Stimulated activated CD8-positive, alpha-beta memory T cell treated with anti-CD3 and anti-CD28 coated beads, Interleukin-7, amount 100 ng/mL, for 1 hour (primary cell): ENCODE data around the gene FAM110C.
A peak's percentile ranks its signal among the peaks of the same experiment; 100 is the strongest.
"Not testable (repeated sequence)": the region's sequence is repeated elsewhere in the genome, so short reads cannot be mapped to it uniquely, and the experiment has no call there.

Experiments
- DNase-seq, 2 donors: peaks; one replicate each; pipeline ENCODE4 v3.0.0-alpha.2; 2020; ENCODE audit warnings: low read depth in 2 of 2

FAM110C gene, protein sequence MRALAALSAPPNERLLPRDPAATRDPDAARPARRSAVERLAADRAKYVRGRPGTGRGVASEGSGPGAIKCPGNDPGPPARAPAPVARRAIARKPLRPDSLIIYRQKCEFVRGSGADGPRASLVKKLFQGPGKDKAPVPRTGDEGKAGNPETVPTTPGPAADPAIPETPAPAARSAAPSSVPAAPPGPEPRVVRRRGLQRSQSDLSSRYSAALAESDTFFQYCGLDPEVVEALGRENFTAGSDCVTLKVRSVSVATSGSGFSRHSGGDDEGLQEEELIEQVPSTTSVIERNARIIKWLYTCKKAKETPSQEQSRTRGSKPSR

DNA sequence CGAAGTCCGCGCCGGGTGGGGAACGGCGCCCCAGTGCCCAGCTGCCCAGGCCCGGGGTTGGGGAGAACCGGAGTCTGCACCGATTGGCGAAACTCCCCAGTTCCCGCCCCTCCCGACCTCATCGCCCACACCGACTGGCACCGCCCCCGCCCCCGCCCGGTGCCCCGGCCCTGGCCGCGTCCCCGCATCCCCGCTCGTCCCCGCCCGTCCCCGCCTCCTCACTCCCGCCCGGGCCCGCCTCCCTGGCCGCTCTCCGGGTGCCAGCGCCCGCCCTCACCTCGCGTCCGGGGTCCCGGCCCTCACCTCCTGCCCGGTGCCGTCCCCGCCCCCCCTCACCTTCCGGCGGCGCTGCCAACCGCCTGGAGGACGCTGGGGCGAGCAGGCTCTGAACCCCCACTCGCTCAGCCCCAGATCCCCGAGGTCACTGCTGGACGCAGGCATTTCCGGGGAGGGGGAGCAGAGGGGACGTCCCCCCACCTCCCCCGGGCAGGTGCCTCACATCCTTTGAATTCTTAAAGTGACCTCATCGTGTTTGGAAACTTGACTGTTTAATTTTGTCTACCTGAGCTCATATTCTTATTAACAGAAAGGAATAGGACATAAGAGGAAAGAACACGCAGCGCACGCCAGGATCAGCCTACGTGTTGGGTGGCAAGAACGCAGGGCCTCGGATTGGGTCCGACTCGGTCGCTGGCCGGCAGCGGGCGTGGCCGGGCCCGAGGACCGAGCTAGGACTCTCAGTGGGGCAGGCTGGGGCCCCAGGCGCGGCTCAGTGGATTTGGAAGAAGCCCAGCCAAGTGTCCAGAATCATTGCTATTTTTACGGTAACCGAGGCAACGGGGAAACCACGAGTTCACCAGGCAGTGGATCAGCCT lies at the start of gene FAM110C:
TSS of gene FAM110C (minus strand) at position 35 of the 875 bp plus-strand sequence. CDS start 120 bp downstream, outside the sequence.
- peak; percentile 19 to 20 for DNase-seq

DNA sequence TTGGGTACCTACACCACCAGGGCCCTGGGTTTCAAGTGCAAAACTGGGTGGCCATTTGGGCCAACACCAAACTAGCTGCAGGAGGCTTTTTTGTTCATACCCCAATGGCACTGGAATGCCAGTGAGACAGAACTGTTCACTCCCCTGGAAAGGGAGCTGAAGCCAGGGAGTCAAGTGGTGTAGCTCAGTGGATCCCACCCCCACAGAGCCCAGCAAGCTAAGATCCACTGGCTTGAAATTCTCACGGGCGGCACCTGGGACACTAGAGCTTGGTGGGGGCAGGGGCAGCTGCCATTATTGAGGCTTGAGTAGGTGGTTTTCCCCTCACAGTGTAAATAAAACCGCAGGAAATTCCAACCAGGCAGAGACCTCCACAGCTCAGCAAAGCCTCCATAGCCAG lies 46.0 kb upstream of the FAM110C start:
- no peak for DNase-seq

DNA sequence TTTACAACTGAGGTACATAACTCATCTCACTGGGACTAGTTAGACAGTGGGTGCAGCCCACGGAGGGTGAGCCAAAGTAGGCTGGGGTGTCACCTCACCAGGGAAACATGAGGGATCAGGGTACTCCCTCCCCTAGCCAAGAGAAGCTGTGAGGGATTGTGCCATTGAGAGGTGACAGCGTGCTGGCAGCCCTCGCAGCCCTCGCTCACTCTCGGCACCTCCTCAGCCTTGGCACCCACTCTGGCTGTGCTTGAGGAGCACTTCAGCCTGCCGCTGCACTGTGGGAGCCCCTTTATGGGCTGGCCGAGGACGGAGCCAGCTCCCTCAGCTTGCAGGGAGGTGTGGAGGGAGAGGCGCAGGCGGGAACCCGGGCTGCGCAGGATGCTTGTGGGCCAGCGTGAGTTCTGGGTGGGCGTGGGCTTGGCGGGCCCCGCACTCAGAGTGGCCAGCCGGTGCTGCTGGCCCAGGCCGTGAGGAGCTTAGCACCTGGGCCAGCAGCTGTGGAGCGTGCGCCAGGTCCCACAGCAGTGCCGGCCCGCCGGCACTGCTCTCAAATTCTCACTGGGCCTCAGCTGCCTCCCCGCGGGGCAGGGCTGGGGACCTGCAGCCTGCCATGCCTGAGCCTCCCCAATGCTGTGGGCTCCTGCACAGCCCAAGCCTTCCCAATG lies 44.5 kb upstream of the FAM110C start:
- DNase-seq: no peak

DNA sequence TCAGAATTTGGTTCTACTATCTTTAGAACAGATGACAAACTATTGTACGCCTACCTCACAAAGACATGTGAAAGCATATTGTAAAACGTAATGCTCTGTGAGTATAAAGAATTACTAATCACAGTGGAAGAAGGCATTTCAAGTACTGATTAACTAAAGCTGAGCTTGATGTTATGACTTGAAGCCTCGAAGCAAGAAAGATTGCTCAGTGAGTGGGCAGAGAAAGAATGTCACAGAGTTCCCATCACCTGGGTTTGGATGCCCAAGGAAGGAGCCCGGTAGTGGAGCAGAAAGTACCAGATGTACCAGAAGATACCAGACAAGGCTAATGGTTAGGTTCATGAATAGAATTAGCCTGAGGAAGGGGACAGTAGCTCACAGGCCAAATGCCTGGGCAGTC lies 39.5 kb upstream of the FAM110C start:
- no peak for DNase-seq

DNA sequence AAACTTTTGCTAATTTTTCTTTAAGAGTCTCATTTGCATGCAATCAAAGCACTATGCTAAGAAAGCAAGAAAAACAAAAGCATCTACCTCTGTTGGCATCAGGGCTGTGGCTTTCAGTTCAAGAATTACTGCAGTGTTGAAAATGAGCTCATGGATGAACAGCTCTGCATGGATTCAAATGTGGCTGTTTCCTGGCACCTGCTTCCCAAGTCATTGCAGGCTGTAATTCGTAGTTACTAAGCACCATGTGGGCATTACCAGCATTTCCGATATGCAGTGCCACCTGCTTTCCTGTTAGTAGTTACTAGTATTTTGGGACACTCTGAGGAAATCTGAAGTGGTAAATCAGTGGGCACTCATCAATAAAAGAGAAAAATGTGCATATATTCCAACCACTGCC lies 37.8 kb upstream of the FAM110C start:
- DNase-seq: no peak

DNA sequence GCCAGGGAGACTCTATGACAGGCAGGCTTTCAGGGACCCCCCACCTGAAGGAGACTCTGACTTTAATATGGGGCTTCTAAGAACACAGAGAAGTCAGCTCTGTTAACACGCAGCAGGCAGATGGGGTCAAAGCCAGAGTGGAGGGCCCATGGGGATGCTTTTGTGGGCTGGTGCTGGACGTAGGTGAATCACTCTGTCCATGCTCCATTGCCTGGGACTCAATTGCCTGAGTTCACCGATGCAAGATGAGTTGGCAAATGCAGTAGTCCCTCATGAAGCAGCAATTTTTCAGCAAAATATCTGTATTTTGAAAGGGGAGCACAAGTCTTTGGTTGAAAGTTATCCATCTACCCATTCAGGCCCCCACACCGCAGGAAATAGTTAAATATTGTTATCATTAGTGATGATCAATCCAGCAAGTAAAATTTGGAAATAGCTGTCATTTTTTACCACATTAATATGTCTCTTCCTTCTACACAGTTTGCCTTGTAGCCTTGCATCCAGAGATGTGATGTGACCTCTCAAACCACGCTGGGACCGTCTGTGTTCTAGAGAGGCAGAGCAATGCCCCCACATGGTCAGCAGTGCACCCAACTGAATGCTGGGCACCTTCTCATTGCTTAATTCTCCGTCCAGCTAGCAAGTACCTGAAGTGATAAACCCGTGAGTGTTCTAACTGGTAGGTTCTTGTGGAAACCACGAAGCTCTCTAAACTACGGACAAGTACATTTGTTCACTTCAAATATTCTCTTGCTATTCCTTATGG lies 34.8 kb upstream of the FAM110C start:
- no peak for DNase-seq

DNA sequence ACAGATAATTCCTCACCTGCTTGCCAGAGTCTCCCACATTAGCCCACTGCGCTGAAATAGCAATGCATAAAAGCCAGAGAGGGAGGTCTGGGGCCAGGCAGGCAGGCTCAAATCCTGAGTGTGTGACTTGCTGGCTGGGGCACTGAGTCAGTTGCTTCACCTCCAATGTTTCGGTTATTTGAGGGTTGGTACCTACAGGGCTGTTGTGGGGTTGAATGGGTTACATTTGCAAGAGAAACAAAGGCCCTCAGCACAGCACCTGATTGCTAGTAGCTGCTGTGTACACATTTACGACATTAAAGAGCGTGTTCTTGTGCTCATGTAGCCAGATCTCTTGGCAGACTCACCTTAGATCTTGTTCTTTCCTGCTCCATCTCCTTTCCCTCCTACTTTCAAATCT lies 34.1 kb upstream of the FAM110C start:
- no peak for DNase-seq

DNA sequence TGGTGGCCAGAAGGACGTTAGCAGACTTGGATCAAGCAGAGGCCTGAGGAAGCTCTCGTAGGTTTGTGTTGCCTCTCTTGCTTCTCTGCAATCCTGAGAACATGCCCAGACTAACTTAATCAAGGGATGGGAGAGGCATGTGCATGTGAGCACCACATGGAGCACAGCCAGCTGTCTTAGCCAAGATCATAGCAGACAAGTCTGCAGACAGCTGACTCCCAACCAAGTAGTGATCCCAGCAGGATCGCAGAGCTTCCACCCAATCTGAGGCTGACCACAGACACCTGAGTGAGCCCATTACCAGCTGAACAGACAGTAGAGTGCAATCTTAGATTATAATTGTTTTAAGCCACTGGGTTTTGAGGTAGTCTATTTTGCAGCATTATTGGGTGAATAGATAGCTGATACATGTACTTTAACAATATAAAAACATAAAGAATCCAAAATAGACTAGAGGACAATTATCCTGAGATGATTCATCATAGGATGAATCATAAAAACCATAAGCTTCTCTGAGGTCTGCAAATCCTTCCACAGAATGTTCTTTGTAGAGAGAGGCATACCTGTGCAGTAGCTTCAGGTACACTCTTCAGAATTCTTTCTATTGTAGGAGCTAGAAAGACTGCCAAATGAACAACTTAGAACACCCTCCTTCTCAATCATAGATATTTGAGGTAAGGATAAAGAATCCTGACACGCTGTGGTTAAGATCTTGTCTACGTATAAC lies 25.2 kb upstream of the FAM110C start:
- DNase-seq: no peak

DNA sequence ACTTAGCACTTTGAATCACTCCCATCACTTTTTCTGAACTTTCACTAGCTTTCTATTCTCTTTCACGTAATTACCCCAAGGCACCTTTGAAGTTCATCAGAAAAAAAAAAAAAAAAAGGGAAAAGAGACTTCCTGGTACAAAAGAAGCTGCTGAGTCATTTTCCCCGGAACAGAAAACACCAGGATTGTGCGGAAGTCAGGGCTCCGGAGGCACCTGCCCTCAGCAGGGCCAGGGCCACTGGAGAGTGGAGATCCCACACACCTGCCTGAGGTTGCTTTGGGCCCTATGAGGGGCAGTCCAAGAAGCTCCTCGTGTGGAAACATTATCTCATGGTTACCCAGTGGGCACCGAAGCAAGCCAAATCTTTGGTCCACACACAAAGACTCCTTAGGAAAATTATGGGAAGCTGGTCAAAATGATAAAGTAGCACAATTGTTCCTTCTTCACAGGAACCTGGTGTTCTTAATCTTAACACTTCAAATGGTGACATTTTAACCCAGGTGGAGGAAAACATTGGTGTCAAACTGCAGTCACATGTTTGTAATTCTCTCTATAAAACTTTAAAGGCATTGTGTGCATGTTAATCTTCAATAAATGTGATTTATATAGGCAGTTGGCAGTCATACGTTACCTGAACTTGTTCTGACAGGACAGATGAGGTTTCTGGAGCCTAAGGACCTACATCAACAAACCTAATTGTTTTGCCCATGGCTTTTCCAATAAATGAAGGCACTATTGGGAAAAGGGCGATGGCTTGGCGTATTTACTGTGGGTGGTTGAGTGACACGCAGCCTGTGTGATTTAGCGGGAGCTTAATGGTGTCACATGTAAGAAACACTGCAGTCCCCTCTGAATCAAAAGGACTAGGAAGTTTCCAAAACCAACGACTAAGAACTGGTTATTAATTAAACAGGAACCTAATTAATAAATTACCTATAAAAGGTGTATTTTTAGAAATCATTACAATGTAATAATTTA lies 23.4 kb upstream of the FAM110C start:
- no peak for DNase-seq

DNA sequence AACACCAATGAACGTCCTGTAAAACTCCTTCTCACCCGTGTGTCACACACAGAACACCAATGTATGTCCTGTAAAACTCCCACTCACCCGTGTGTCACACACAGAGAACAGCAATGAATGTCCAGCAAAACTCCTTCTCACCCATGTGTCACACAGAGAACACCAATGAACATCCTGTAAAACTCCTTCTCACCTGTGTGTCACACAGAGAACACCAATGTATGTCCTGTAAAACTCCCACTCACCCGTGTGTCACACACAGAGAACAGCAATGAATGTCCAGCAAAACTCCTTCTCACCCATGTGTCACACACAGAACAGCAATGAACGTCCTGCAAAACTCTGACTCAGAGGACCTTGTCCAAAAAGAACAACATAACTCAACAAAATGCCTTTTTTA lies 22.3 kb upstream of the FAM110C start:
- DNase-seq: not testable (repeated sequence)

DNA sequence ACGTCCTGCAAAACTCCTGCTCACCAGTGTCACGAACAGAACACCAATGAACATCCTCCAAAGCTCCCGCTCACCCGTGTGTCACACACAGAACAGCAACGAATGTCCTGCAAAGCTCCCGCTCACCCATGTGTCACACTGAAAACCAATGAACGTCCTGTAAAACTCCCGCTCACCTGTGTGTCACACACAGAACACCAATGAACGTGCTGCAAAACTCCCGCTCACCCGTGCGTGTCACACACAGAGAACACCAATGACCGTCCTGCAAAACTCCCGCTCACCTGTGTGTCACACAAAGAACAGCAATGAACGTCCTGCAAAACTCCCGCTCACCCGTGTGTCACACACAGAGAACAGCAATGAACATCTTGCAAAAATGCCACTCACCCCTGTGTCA lies 20.5 kb upstream of the FAM110C start:
- DNase-seq: no peak

DNA sequence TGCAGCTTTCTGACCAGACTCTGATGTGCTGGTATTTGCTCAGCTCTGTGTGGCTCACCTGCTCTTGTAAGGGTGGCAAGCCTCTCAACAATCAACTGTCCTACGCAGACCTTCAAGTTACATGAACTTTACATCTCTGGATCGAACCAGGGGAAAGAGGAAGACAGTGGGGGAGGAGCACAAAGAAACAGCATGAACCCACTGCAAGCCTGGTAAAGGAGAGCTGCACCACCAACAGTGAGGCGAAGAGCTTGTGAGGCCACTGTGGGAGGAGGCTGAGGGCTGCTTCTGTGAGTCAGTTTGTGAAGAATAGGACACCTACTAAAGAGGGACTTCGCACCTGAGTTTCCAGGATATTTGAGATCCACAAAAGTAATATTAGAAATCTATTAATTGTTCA lies 18.8 kb upstream of the FAM110C start:
- no peak for DNase-seq

DNA sequence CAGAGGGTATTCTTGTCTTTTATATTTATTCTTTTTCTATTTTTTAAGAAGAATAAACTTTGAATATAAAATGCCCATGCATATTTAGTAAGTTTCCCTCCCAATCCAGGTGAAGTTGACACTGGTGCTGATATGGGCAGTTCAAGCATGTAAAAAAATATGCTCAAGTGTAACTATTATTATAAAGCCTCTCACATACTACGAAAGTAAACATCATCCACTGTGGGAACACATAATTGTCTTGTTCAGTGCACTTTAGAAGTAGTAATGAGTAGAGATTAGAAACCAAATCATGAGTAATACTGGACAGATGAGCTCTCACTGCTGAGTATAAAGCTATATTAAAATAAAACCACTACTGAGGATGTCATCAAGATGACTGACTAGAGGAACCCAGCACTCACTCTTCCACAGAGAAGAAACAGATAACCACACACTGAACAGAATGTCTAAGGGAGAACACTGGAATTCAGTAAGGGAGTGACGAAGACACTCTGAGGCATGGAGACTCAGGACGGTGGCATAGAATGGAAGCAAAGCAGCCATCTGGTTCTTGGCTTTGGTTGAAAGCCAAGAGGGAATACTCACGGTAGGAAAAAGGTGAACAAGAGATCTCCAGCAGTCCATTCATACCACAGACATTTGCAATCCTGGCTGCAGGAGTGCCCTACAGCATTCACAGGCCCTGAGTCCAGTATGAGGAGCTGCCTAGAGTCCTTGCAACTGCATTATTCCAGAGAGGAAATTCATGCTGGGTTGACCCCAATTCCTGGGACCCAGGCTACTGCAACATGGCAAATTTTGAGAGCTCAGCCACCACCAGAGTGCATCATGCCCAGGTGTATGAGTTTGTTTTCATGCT lies 9.5 kb upstream of the FAM110C start:
- DNase-seq: no peak

DNA sequence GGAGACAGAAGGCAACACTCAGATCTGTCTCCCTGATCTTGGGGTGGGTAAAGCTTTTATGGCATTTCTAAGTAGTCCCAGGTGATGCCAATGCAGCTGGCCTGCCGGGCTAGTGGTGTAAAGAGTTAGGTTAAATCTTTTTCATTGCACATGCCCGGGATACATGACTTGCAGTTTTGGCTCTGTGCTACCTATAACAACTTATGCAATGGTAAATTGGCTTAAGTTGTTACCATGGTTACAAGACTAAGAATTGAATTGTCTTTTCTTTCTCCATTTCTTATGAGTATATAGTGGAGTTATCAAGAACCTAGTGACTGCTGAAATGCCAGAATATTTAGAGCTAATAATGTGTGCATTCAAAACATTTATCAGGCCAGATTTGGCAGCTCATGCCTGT lies 5.3 kb upstream of the FAM110C start:
- no peak for DNase-seq

DNA sequence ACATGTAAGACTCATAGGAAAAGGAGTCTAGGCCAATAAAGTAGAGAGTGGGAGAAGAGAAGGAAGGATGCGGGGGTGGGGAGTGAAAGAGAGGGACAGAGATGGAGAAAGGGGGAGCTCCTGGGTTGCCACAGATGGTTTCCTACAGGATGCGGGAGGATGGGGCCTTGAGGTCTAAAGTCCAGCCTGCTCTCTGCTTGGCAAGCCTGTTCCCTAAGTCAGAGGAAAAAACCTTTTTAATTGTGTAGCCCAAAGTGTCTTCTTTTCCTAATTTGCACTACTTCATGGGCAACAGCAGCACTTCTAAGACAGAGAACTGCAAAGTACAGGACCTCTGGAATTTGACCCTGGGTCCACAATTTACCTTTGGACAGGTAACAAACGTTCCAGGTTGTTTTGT lies 1.4 kb upstream of the FAM110C start:
- no peak for DNase-seq

DNA sequence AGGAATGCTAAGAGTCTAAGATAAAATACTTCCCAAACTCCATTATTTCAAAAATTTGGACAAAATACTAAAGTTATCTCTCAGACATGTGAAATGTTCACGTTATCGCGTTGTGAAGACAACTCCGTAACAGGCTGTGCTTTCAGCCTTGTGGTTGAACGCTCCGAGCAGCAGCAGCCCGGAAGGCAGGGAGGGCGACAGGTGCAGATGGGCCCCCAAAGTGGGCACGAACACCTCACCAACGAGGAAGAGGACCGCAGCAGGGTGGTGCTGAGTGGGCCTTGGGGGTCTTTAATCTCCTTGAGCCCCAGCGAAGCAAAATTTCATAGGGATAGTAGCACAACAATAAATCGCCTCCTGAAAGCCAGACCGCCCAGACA lies 1.0 kb upstream of the FAM110C start:
- DNase-seq: no peak

DNA sequence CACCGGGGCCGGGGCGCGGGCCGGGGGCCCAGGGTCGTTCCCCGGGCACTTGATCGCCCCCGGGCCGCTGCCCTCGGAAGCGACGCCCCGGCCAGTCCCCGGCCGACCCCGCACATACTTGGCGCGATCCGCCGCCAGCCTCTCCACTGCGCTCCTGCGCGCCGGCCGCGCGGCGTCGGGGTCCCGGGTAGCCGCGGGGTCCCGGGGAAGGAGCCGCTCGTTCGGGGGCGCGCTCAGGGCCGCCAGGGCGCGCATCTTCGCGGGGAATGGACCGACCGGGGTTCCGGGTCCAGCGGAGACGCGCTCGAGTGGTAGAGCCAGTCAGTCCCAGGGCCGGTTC lies 204 bp downstream of the FAM110C start:
- no peak for DNase-seq

DNA sequence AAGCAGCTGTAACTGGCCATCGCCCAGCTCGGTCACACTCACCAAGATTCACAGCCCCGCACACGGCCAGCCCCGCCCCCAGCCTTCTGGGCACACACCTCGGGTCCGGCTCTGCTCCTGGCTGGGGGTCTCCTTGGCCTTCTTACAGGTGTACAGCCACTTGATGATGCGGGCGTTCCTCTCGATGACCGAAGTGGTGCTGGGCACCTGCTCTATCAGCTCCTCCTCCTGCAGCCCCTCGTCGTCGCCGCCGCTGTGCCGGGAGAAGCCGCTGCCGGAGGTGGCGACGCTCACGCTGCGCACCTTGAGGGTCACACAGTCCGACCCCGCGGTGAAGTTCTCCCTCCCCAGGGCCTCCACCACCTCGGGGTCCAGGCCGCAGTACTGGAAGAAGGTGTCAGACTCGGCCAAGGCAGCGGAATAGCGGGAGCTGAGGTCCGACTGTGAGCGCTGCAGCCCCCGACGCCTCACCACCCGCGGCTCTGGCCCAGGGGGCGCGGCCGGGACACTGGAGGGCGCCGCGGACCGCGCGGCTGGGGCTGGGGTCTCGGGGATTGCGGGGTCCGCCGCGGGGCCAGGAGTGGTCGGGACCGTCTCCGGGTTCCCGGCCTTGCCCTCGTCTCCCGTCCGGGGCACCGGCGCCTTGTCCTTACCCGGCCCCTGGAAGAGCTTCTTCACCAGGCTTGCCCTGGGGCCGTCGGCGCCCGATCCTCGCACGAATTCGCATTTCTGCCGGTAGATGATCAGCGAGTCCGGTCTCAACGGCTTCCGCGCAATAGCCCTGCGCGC lies 769 bp downstream of the FAM110C start:
- DNase-seq: no peak
